ENCODE results near the gene KCTD1. TPM values are rescaled to one million over a fixed set of nuclear protein-coding genes. Genes with fewer than 3 reads are reported as not detected.
A peak's percentile ranks its signal among the peaks of the same experiment; 100 is the strongest.

KCTD1 gene
- total and polyA plus RNA-seq, 8 donors, result 12.1 to 21.7 (median 16.8) TPM

DNA sequence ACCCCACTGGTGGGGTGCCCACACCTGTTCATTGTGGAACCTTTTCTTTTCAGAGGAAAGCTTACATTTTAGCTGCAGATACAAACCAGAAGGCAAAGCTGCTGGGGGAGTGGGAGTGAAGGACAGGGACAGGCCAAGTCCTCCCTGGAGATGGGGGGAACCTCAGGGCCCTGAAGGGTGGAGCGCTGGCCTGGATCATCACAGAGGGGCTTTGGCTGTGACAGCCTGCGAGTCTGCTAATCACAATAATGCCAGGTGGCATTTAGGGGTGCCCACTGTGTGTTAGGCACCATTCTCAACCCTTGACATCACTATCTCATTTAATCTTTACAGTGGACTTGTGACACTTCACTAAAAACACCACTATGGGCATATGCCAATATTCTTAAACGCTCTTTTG lies 27.4 kb downstream of the KCTD1 start:
- intact Hi-C loops (cut with DNase I), result no loop called here
- ATAC-seq (no peak), DNase-seq (no peak)
- Histone ChIP-seq H3K36me3 (no peaks in the 10 kb centered on the region), H3K4me3 (no peak overlapping the region), H3K4me1 (no peaks in the 10 kb centered on the region), H3K27ac (no peak overlapping the region), H3K27me3 (no peaks in the 10 kb centered on the region), H3K9me3 (no peaks in the 10 kb centered on the region)
- no peak for TF ChIP-seq CTCF (IDR thresholded peaks at IDR 0.05)

DNA sequence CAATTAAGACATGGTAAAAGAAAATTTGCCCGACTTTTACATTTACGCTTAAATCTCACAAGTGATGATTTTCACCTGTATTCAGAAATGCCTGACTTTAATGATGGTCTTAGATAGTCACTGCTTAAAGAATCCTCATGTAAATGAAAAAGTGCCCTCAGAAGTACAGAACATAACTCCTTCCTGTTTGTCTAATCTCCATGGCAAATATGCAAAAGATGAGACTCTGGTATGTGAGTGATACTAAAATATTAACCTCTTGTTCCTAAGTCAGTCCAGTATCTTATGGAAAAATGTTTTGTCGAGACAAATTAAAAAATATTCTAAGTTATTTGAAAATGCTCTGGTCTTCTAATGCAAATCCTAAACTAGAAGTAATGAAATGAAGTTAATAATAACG lies 29.2 kb downstream of the KCTD1 start:
- Histone ChIP-seq H3K9me3 (no peaks in the 10 kb centered on the region), H3K36me3 (no peaks in the 10 kb centered on the region), H3K4me3 (no peak overlapping the region), H3K27me3 (no peaks in the 10 kb centered on the region), H3K27ac (no peak overlapping the region), H3K4me1 (no peaks in the 10 kb centered on the region)
- intact Hi-C loops (cut with DNase I), result no loop called here
- TF ChIP-seq CTCF (IDR thresholded peaks at IDR 0.05), result no peak
- ATAC-seq, result no peak
- DNase-seq, result no peak

DNA sequence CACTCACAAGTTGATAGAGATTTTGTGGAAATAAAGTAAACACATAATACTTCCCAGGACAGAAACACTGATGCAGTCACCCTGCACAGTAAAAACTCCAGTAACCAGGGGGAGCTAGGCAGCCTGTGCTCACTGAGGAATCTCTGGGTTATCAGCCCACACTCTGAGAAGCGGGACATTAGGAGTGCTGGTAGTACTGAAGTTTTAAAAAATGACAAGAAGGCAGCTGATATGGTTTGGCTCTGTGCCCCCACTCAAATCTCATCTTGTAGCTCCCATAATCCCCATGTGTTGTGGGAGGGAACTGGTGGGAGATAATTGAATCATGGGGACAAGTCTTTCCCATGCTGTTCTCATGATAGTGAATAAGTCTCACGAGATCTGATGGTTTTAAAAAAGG lies 31.4 kb downstream of the KCTD1 start:
- no peak for DNase-seq
- H3K4me3 ChIP-seq, result no peak overlapping the region
- ATAC-seq, result peak; percentile 38
- no peaks in the 10 kb centered on the region for H3K9me3 ChIP-seq
- no peaks in the 10 kb centered on the region for H3K36me3 ChIP-seq
- TF ChIP-seq CTCF (IDR thresholded peaks at IDR 0.05), result no peak
- no peaks in the 10 kb centered on the region for H3K27me3 ChIP-seq
- no peak overlapping the region for H3K27ac ChIP-seq
- no peaks in the 10 kb centered on the region for H3K4me1 ChIP-seq
- intact Hi-C loops (cut with DNase I), result no loop called here

- intact Hi-C loops (cut with DNase I), result no loop called here
- DNase-seq, result no peak
- TF ChIP-seq CTCF (IDR thresholded peaks at IDR 0.05), result no peak
- no peak overlapping the region for H3K4me3 ChIP-seq
- H3K9me3 ChIP-seq, result no peaks in the 10 kb centered on the region
- no peak overlapping the region for H3K27ac ChIP-seq
- H3K36me3 ChIP-seq, result no peaks in the 10 kb centered on the region
- no peak for ATAC-seq
- H3K4me1 ChIP-seq, result peaks cover 0 to 4% of the 10 kb centered on the region in 2 donors
- no peaks in the 10 kb centered on the region for H3K27me3 ChIP-seq
Measured at GRCh38 chr18:26515643-26516487, 32.5 kb downstream of the KCTD1 start.

- no peaks in the 10 kb centered on the region for H3K9me3 ChIP-seq
- H3K27me3 ChIP-seq, result no peaks in the 10 kb centered on the region
- intact Hi-C loops (cut with DNase I), result no loop called here
- ATAC-seq (no peak), DNase-seq (peak in 1 of 4 donors; percentile 10)
- peaks cover 0 to 4% of the 10 kb centered on the region in 2 donors for H3K4me1 ChIP-seq
- no peak for TF ChIP-seq CTCF (IDR thresholded peaks at IDR 0.05)
- H3K36me3 ChIP-seq, result no peaks in the 10 kb centered on the region
- H3K4me3 ChIP-seq, result no peak overlapping the region
- H3K27ac ChIP-seq, result no peak overlapping the region
Measured at GRCh38 chr18:26511339-26512071, 36.8 kb downstream of the KCTD1 start.

Measured in left lung (tissue), 10 donors.